ENCODE results near the gene TOP1.
"Not testable (repeated sequence)": the region's sequence is repeated elsewhere in the genome, so short reads cannot be mapped to it uniquely, and the experiment has no call there.

The TOP1 gene

DNA sequence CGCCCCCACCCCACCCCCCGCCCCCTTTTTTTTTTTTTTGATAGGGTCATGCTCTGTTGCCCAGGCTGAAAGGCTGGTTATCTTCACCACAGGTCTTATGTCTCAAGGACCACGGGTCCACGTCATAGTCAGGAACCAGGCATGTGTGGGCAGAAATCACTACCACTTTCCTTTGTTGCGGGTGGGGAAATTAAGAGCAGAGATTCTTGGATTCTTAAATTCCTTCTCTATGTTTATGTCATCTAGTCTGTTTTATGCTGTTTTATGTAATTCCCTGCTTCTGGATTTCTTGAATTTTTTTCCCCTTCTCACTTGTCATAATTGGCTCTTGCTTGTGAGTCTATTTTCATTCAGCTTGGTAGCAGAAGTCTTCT, 82.9 kb downstream of the TOP1 start:
- Mint-ChIP-seq H3K27ac (no peak overlapping the region), H3K9me3 (no peaks in the 10 kb centered on the region), H3K4me1 (no peaks in the 10 kb centered on the region), H3K4me3 (no peak overlapping the region), H3K27me3 (no peaks in the 10 kb centered on the region)
- ATAC-seq, result no peak
- no peak for DNase-seq

- DNase-seq, result no peak
- Mint-ChIP-seq H3K4me1 (no peaks in the 10 kb centered on the region), H3K4me3 (no peak overlapping the region), H3K27me3 (no peaks in the 10 kb centered on the region), H3K9me3 (no peaks in the 10 kb centered on the region), H3K27ac (no peak overlapping the region)
- ATAC-seq, result no peak
Observed at GRCh38 chr20:41116282-41116956, 87.8 kb downstream of the TOP1 start.

DNA sequence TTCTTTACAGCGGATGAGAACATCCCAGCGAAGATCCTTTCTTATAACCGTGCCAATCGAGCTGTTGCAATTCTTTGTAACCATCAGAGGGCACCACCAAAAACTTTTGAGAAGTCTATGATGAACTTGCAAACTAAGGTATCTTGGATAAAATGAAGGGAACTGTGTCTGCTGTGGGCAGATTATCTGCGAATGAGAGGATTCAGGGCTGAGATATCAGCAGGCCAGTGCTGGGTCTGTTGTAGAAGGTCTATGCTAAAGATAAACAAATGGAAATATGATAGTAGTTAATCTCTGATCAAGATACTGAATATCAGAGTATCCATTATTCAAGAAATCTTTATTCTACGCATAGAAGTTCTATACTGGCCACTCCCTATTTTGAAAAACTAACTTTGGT, 89.5 kb downstream of the TOP1 start:
- not testable (repeated sequence) for DNase-seq, ATAC-seq, H3K4me1 Mint-ChIP-seq, H3K4me3 Mint-ChIP-seq, H3K9me3 Mint-ChIP-seq, H3K27me3 Mint-ChIP-seq
- peak overlapping the region in 1 of 2 donors; percentile 24 for H3K27ac Mint-ChIP-seq

DNA sequence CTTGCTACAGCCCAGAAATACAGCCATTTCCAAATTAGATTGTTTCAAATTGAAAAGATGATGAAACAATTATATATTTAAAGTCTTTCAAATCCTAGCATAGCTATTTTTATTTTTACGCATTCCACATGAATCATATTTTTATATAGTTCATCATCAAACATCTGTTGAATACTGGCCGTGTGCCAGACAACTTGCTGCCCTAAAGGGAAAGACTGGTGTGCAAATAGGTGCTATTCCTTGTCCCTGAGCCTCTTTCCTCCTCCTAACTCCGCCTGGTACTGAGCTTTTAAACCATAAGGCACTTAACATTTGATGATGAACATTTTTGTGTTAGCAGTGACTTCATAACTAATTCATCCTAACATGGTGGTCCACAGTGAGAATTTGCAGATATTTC, 90.0 kb downstream of the TOP1 start:
- H3K27me3 Mint-ChIP-seq, result no peaks in the 10 kb centered on the region
- H3K9me3 Mint-ChIP-seq, result no peaks in the 10 kb centered on the region
- ATAC-seq (no peak), DNase-seq (no peak)
- H3K4me1 Mint-ChIP-seq, result no peaks in the 10 kb centered on the region
- H3K4me3 Mint-ChIP-seq, result no peak overlapping the region
- no peak overlapping the region for H3K27ac Mint-ChIP-seq

GRCh38 chr20:41119614-41120561, 91.3 kb downstream of the TOP1 start:
- DNase-seq (no peak), ATAC-seq (no peak)
- Mint-ChIP-seq H3K27ac (peak overlapping the region in 1 of 2 donors; percentile 13), H3K4me1 (no peaks in the 10 kb centered on the region), H3K9me3 (no peaks in the 10 kb centered on the region), H3K27me3 (no peaks in the 10 kb centered on the region), H3K4me3 (no peak overlapping the region)

GRCh38 chr20:41121399-41121798, 92.8 kb downstream of the TOP1 start:
- Mint-ChIP-seq H3K9me3 (no peaks in the 10 kb centered on the region), H3K4me3 (no peak overlapping the region), H3K27me3 (no peaks in the 10 kb centered on the region), H3K4me1 (no peaks in the 10 kb centered on the region), H3K27ac (peak overlapping the region in 1 of 2 donors; percentile 64)
- DNase-seq (no peak), ATAC-seq (no peak)

DNA sequence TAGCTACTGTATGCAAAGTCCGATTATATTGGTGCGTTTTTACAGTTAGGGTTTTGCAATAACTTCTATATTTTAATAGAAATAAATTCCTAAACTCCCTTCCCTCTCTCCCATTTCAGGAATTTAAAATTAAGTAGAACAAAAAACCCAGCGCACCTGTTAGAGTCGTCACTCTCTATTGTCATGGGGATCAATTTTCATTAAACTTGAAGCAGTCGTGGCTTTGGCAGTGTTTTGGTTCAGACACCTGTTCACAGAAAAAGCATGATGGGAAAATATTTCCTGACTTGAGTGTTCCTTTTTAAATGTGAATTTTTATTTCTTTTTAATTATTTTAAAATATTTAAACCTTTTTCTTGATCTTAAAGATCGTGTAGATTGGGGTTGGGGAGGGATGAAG, 95.0 kb downstream of the TOP1 start:
- H3K4me3 Mint-ChIP-seq, result no peak overlapping the region
- ATAC-seq (no peak), DNase-seq (no peak)
- H3K27ac Mint-ChIP-seq, result no peak overlapping the region
- H3K9me3 Mint-ChIP-seq, result no peaks in the 10 kb centered on the region
- H3K4me1 Mint-ChIP-seq, result no peaks in the 10 kb centered on the region
- no peaks in the 10 kb centered on the region for H3K27me3 Mint-ChIP-seq

GRCh38 chr20:41124451-41125094, 96.0 kb downstream of the TOP1 start:
- H3K27me3 Mint-ChIP-seq, result no peaks in the 10 kb centered on the region
- peak overlapping the region in 1 of 2 donors; percentile 11 for H3K27ac Mint-ChIP-seq
- H3K9me3 Mint-ChIP-seq, result no peaks in the 10 kb centered on the region
- no peak for ATAC-seq
- no peaks in the 10 kb centered on the region for H3K4me1 Mint-ChIP-seq
- no peak overlapping the region for H3K4me3 Mint-ChIP-seq
- DNase-seq, result no peak

- H3K4me1 Mint-ChIP-seq, result peaks cover 5% of the 10 kb centered on the region
- DNase-seq (no peak), ATAC-seq (no peak)
- no peaks in the 10 kb centered on the region for H3K9me3 Mint-ChIP-seq
- no peak overlapping the region for H3K4me3 Mint-ChIP-seq
- peak overlapping the region in 1 of 2 donors; percentile 64 for H3K27ac Mint-ChIP-seq
- no peaks in the 10 kb centered on the region for H3K27me3 Mint-ChIP-seq
Observed at GRCh38 chr20:41125530-41126457, 97.2 kb downstream of the TOP1 start.

DNA sequence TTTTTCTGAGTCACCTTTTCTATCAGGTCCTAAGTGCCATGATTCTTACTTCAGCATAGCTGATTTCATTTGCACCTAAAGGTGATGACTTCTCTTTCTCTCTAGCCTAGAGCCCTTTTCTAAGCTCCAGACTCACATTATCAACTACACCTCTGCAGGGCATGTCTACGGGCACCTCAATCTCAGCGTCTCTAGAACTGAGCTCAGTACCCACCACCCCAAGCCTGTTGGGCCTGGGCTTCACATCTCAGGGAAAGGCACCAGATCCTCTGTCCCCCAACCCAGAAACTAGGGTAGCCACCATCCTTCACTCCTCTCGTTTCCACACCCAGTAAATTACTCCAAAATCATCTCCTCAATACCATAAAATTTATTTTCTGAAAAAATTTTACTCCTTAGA, 98.1 kb downstream of the TOP1 start:
- no peaks in the 10 kb centered on the region for H3K27me3 Mint-ChIP-seq
- peaks cover 15% of the 10 kb centered on the region for H3K4me1 Mint-ChIP-seq
- no peak overlapping the region for H3K4me3 Mint-ChIP-seq
- no peaks in the 10 kb centered on the region for H3K9me3 Mint-ChIP-seq
- no peak for ATAC-seq
- H3K27ac Mint-ChIP-seq, result peak overlapping the region; percentile 1 to 52
- no peak for DNase-seq

DNA sequence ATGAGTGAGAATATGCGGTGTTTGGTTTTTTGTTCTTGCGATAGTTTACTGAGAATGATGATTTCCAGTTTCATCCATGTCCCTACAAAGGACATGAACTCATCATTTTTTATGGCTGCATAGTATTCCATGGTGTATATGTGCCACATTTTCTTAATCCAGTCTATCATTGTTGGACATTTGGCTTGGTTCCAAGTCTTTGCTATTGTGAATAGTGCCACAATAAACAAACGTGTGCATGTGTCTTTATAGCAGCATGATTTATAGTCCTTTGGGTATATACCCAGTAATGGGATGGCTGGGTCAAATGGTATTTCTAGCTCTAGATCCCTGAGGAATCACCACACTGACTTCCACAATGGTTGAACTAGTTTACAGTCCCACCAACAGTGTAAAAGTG, 99.7 kb downstream of the TOP1 start:
- H3K9me3 Mint-ChIP-seq, H3K27me3 Mint-ChIP-seq, ATAC-seq, H3K4me3 Mint-ChIP-seq, H3K27ac Mint-ChIP-seq, DNase-seq: not testable (repeated sequence)
- H3K4me1 Mint-ChIP-seq, result peaks cover 23% of the 10 kb centered on the region

GRCh38 chr20:41131594-41132387, 103.2 kb downstream of the TOP1 start:
- H3K4me1 Mint-ChIP-seq, result peaks cover 57% of the 10 kb centered on the region
- ATAC-seq, result peak; percentile 67

GRCh38 chr20:41132388-41132775, 103.8 kb downstream of the TOP1 start:
- not testable (repeated sequence) for H3K4me3 Mint-ChIP-seq, H3K9me3 Mint-ChIP-seq, ATAC-seq, DNase-seq, H3K27me3 Mint-ChIP-seq
- Mint-ChIP-seq H3K27ac (peak overlapping the region in 1 of 2 donors; percentile 94), H3K4me1 (peaks cover 57% of the 10 kb centered on the region)

More at GRCh38 chr20:41131594-41132387, 103.2 kb downstream of the TOP1 start:
- no peak for DNase-seq
- Mint-ChIP-seq H3K27me3 (no peaks in the 10 kb centered on the region), H3K4me3 (peak overlapping the region; percentile 24 to 35), H3K27ac (peak overlapping the region; percentile 93 to 94), H3K9me3 (no peaks in the 10 kb centered on the region)

DNA sequence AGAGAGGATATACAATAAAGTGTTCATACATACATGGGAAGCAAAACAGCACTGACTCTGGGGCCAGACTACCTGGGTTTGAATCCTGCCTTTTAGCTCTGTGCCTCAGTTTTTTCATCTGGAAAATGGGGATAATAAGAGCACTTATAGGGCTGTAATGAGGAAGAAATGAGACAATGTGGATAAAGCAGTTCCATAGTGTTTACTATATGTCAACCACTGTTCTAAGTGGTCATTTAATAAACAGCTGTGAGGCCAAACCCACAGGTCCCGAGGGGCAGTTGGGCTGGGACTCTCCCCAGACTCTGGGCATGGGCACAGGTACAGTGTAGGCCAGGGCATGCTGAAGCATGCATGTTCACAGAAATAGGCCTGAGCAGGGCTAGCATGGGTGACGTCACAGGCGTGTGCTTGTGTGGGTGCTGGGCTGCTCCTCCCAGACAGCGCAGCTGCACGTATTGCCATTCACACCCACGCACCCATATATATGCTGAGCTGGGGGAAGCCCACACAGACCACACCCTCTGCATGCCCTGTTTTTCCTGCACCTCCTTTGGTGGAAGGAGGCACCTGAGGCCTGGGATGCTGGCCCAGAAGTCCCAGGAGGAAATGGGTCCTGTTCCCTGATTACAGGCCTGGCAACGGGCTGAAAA, 105.2 kb downstream of the TOP1 start:
- DNase-seq (peak in 1 of 2 donors; percentile 57), ATAC-seq (peak; percentile 4)
- peaks cover 60% of the 10 kb centered on the region for H3K4me1 Mint-ChIP-seq
- H3K9me3 Mint-ChIP-seq, result no peaks in the 10 kb centered on the region
- peak overlapping the region in 1 of 2 donors; percentile 13 for H3K4me3 Mint-ChIP-seq
- peak overlapping the region in 1 of 2 donors; percentile 17 for H3K27ac Mint-ChIP-seq
- no peaks in the 10 kb centered on the region for H3K27me3 Mint-ChIP-seq
